Skeletal muscle satellite cell (primary cell): ENCODE data around the gene VTI1A.
"Not testable (repeated sequence)": the region's sequence is repeated elsewhere in the genome, so short reads cannot be mapped to it uniquely, and the experiment has no call there.

Experiments used
- H3K27me3 ChIP-seq: 2 replicates; pipeline ENCODE4 v1.7.0; 2013; ENCODE audit warnings: low read length; ENCODE audit not compliant: control insufficient read depth, insufficient read depth
- H3K36me3 ChIP-seq: 2 replicates; pipeline ENCODE4 v1.7.0; 2013; ENCODE audit warnings: mild to moderate bottlenecking, control low read depth, low read length; ENCODE audit not compliant: insufficient read depth
- H3K4me1 ChIP-seq: 2 replicates; pipeline ENCODE4 v1.7.0; 2013; ENCODE audit warnings: low read length; ENCODE audit not compliant: control insufficient read depth, insufficient read depth
- H3K4me2 ChIP-seq: 2 replicates; pipeline ENCODE4 v1.7.0; 2013; ENCODE audit warnings: mild to moderate bottlenecking, low read length
- H3K4me3 ChIP-seq: 2 replicates; pipeline ENCODE4 v1.7.0; 2013; ENCODE audit warnings: low read length
- H3K9ac ChIP-seq: 2 replicates; pipeline ENCODE4 v1.7.0; 2013; ENCODE audit warnings: mild to moderate bottlenecking, low read depth, low read length, moderate library complexity
- H3K9me3 ChIP-seq: replicated peaks from 2 replicates; pipeline ENCODE4 v1.7.0; 2013; ENCODE audit warnings: mild to moderate bottlenecking, control low read depth, low read length

Gene VTI1A

DNA sequence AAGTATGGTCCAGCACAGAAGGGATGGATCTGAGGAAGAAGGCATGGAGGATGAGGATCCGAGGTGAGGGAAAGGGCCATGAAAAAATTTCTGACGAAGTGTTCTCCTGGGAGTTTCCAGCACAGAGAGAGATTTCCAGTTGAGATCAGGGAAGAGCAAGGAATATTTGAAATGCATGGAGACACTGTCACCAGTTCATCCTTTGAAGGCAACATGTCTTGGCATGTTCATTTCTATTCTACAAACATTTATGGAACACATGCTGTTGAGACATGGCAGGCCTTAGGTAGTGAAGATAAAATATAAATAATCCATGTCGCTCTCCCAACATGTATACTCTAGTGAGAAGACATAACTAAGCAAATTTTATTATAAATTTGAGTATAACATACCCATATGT is 269.1 kb downstream of the VTI1A start:
- no peaks in the 10 kb centered on the region for H3K9me3 ChIP-seq
- H3K4me1 ChIP-seq = peaks cover 10% of the 10 kb centered on the region
- no peak overlapping the region for H3K4me2 ChIP-seq
- H3K27me3 ChIP-seq = no peaks in the 10 kb centered on the region
- no peak overlapping the region for H3K9ac ChIP-seq
- no peak overlapping the region for H3K4me3 ChIP-seq
- H3K36me3 ChIP-seq = no peaks in the 10 kb centered on the region

- H3K4me1 ChIP-seq = peaks cover 10% of the 10 kb centered on the region
- H3K4me3 ChIP-seq = no peak overlapping the region
- peak overlapping the region; percentile 15 for H3K4me2 ChIP-seq
- no peaks in the 10 kb centered on the region for H3K9me3 ChIP-seq
- no peaks in the 10 kb centered on the region for H3K36me3 ChIP-seq
- no peak overlapping the region for H3K9ac ChIP-seq
- no peaks in the 10 kb centered on the region for H3K27me3 ChIP-seq
Observed at GRCh38 chr10:112716924-112717413, 270.0 kb downstream of the VTI1A start.

DNA sequence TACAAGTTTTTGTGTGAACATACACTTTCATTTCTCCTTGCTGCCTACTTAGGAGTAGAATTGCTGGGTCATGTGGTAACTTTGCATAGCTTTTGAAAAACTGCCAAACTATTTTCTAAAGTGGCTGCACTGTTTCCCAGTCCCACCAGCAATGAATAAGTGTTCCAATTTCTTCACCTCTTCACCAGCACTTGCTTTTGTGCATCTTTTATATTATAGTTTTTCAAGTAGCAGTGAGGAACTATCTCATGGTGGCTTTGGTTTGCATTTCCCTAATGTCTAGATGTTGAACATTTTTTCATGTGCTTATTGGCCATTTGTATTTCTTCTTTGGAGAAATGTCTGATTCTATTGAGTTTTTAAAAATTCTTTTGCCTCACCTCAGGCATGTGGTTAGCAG is 273.2 kb downstream of the VTI1A start:
- Histone ChIP-seq H3K9me3 (no peaks in the 10 kb centered on the region), H3K9ac (no peak overlapping the region), H3K27me3 (no peaks in the 10 kb centered on the region), H3K4me3 (no peak overlapping the region), H3K36me3 (no peaks in the 10 kb centered on the region), H3K4me2 (no peak overlapping the region), H3K4me1 (peaks cover 10% of the 10 kb centered on the region)

DNA sequence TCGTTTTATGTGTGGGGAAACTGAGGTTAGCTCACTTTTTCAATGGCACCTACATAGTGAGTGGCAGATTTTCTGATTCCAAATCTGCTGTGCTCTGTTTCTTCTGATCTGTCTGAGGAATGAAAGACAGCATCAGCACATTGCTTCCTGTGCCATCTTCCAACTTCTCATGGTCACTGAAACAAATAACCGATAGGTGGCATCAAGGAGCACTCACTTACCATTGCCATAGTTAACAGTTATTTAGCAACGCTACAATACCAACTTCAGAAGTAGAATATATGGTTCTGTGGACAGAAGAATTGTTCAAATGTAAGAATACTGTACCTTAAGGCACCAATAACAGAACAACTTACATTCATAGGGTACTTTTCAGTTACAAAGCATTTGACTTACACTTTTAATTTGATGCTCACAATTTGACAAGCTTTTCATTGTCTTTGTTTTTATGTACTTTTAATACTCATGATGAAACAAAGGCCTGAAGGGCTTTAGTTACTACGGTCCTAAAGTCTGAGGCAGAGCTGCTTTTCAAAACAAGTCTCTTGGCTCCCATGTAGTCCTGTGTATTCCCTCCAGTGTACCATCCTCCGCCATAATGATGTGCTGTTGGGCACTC is 274.2 kb downstream of the VTI1A start:
- Histone ChIP-seq H3K27me3 (no peaks in the 10 kb centered on the region), H3K4me3 (no peak overlapping the region), H3K36me3 (no peaks in the 10 kb centered on the region), H3K9ac (no peak overlapping the region), H3K4me1 (peaks cover 10% of the 10 kb centered on the region), H3K9me3 (no peaks in the 10 kb centered on the region), H3K4me2 (no peak overlapping the region)

- Histone ChIP-seq H3K4me2 (no peak overlapping the region), H3K4me3 (no peak overlapping the region), H3K36me3 (no peaks in the 10 kb centered on the region), H3K9me3 (no peaks in the 10 kb centered on the region), H3K9ac (no peak overlapping the region), H3K4me1 (no peaks in the 10 kb centered on the region), H3K27me3 (no peaks in the 10 kb centered on the region)
Observed at GRCh38 chr10:112722758-112723157, 275.7 kb downstream of the VTI1A start.

DNA sequence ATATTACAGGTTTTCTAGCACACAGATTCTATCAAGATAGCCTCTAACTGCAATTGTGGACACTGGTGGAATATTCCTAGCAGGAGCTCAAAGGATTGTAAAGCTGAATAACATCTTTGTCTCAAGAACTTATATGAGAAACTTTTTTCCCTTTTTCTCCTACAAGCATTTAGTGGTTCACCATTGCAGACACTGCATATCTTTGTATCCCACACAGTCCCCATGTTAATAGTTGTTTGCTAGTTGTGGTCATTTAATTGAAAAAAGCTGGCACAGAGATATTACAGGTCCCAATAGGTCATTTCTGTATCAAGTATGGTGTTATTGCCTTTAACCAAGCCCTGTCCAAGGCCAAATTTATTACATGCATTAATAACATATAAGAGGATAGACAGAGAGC is 276.9 kb downstream of the VTI1A start:
- H3K9me3 ChIP-seq = no peaks in the 10 kb centered on the region
- no peak overlapping the region for H3K4me2 ChIP-seq
- H3K4me3 ChIP-seq = no peak overlapping the region
- H3K27me3 ChIP-seq = no peaks in the 10 kb centered on the region
- H3K36me3 ChIP-seq = no peaks in the 10 kb centered on the region
- H3K4me1 ChIP-seq = no peaks in the 10 kb centered on the region
- H3K9ac ChIP-seq = no peak overlapping the region

GRCh38 chr10:112724404-112724991 is 277.5 kb downstream of the VTI1A start:
- H3K9me3 ChIP-seq = no peaks in the 10 kb centered on the region
- no peaks in the 10 kb centered on the region for H3K4me1 ChIP-seq
- H3K9ac ChIP-seq = no peak overlapping the region
- no peak overlapping the region for H3K4me2 ChIP-seq
- no peaks in the 10 kb centered on the region for H3K27me3 ChIP-seq
- no peak overlapping the region for H3K4me3 ChIP-seq
- H3K36me3 ChIP-seq = no peaks in the 10 kb centered on the region

DNA sequence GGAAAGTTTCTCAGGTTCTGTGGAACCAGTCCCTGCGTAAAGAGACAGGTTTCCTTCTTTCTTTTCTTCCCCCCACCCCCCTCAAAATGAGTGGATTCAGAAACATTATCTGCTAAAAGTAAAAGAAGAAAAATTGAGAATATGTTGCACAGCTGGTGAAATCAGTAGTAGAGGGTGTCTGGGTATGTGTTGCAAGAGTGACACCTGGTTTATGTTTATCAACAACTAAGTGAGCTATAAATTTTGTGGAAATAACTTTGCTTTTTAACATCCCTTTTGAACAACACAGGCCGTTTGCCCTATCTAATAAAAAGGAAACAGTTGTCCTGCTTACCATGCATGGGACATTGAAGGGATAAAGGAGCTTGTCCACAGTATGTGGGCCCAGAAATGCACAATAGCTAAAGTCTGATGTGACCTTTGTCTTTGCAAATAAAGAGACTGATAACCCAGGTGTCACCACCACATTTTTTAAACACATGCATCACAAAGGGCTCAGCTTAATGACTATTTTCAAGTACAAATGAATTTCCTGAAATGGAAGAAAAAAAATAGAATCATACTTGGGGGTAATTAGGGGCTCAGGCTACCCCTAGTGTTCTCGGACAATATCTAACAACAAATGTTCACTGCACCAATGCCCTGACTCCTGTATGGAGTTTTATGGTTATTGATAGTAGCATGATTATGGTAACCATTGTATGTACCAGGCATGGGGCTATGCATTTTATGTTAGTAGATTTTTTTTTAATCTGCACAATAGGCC is 281.3 kb downstream of the VTI1A start:
- Histone ChIP-seq H3K4me3 (no peak overlapping the region), H3K4me1 (peaks cover 5% of the 10 kb centered on the region), H3K4me2 (no peak overlapping the region), H3K36me3 (no peaks in the 10 kb centered on the region), H3K9ac (no peak overlapping the region), H3K27me3 (no peaks in the 10 kb centered on the region), H3K9me3 (no peaks in the 10 kb centered on the region)

DNA sequence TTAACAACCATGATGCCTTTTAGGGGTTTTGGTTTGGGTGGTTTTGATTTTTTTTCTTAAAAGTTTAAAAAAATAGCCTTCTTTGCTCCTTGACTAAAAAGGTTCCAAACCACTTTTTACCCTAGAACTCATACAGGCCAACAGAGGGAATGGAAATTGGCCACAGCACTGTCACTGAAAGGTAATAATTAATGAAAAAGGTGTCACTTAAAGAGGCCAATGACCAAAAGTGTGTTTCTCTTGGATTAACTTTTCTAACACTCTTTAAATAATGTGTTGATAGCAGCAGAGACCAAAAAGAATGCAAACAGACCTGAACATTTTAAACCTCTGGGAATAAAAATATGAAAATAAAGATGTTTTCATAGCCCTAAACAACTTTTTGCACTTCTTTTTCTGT is 282.0 kb downstream of the VTI1A start:
- Histone ChIP-seq H3K4me1 (peaks cover 5% of the 10 kb centered on the region), H3K9me3 (no peaks in the 10 kb centered on the region)

GRCh38 chr10:112731450-112731849 is 284.4 kb downstream of the VTI1A start:
- H3K27me3 ChIP-seq, H3K4me1 ChIP-seq, H3K36me3 ChIP-seq, H3K4me3 ChIP-seq, H3K9me3 ChIP-seq, H3K9ac ChIP-seq, H3K4me2 ChIP-seq: not testable (repeated sequence)

More for the DNA sequence above, 282.0 kb downstream of the VTI1A start:
- Histone ChIP-seq H3K36me3 (no peaks in the 10 kb centered on the region), H3K9ac (no peak overlapping the region), H3K27me3 (no peaks in the 10 kb centered on the region), H3K4me2 (no peak overlapping the region), H3K4me3 (no peak overlapping the region)

DNA sequence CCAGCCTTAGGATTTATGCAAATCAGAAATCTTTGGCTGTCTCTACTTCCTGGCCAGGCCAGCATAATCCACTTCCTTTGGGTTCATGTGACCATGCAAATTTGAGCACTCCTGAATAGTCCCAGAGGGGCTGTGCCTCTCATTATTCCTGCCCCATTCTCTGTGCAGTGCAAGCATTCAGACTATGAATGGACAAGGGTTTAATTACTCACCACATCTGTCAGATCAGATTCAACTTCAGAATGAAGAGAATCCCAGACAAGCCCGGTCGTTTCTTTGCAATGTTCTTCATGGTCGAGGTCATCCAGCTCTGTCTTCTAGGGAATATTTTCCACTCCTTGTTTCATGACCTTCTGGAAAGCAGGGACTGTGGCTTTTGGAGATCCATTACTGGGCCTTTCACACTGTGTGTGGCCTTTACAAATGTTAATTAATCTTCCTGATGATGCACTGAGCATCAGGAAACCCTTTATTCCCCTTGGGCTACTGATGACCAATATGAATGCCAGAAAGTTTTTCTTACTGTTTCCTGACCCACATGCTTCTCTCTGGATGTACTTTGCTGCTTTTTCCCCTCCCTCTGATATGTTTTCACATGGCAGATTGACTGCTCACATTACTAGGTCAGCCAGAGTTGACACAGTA is 285.4 kb downstream of the VTI1A start:
- Histone ChIP-seq H3K27me3 (no peaks in the 10 kb centered on the region), H3K4me3 (no peak overlapping the region), H3K4me1 (peaks cover 5% of the 10 kb centered on the region), H3K9me3 (no peaks in the 10 kb centered on the region), H3K4me2 (no peak overlapping the region), H3K36me3 (no peaks in the 10 kb centered on the region), H3K9ac (no peak overlapping the region)
